ENCODE results near the gene SLC15A1. TPM values are rescaled to one million over a fixed set of nuclear protein-coding genes. Genes with fewer than 3 reads are reported as not detected.

SLC15A1 gene
- total RNA-seq, 1 experiment from 2014 or later = 1.9 TPM

GRCh38 chr13:98685146-98685545 lies 67.3 kb downstream of the SLC15A1 start:
- Mint-ChIP-seq H3K9me3 (no peaks in the 10 kb centered on the region; a peak in 1 of 5 replicates), H3K27ac (no peak overlapping the region), H3K4me3 (no peak overlapping the region), H3K4me1 (peaks cover 29 to 37% of the 10 kb centered on the region in 2 experiments), H3K36me3 (ENCODE audit: insufficient read depth in 1 of 3, low read depth in 3 of 3) (no peaks in the 10 kb centered on the region), H3K27me3 (ENCODE audit: low read depth) (no peaks in the 10 kb centered on the region; the same call in 1 of the 2 replicates)
- no peak overlapping the region for H3K18ac ChIP-seq (ENCODE audit: insufficient read length, low read depth, low read length)
- no peak overlapping the region for H2AK5ac ChIP-seq (ENCODE audit: insufficient read length, low read length)
- H2BK120ac ChIP-seq (ENCODE audit: low read depth, low read length, poor library complexity, severe bottlenecking) = no peak overlapping the region
- DNase-seq = no peak
- no peak overlapping the region for H3K23ac ChIP-seq (ENCODE audit: insufficient read length, low read depth, low read length)
- no peak overlapping the region for H4K91ac ChIP-seq (ENCODE audit: insufficient read length, low read depth, low read length)
- H3K56ac ChIP-seq (ENCODE audit: insufficient read length, low read depth, low read length) = no peak overlapping the region
- H3K79me2 ChIP-seq (ENCODE audit: insufficient read depth, low read length) = no peaks in the 10 kb centered on the region
- no peak overlapping the region for H3T11ph ChIP-seq (ENCODE audit: low read length)
- no peak overlapping the region for H4K5ac ChIP-seq (ENCODE audit: insufficient read length, low read depth, low read length)
- H2AFZ ChIP-seq (ENCODE audit: low read length) = no peak overlapping the region
- no peaks in the 10 kb centered on the region for H3K9me3 ChIP-seq (ENCODE audit: control insufficient read depth, low read depth, low read length)
- H2BK5ac ChIP-seq (ENCODE audit: insufficient read length, low read length) = no peak overlapping the region
- H3K27me3 ChIP-seq (ENCODE audit: insufficient read depth, low read length) = no peaks in the 10 kb centered on the region
- H3K4me1 ChIP-seq (ENCODE audit: insufficient read depth, low read length) = peaks cover 3% of the 10 kb centered on the region; the same call in 1 of the 2 replicates
- H4K8ac ChIP-seq (replicated peaks; ENCODE audit: insufficient read length, low read depth, low read length) = no peak overlapping the region
- no peak overlapping the region for H2BK20ac ChIP-seq (ENCODE audit: low read depth, low read length, poor library complexity, severe bottlenecking)
- no CpG with 5 or more reads among the region's 2 CpGs for WGBS (ENCODE audit: extremely low coverage, insufficient read length, low lambda C conversion rate)
- H4K20me1 ChIP-seq (ENCODE audit: control insufficient read depth, insufficient read depth, insufficient read length) = no peaks in the 10 kb centered on the region
- no peak overlapping the region for H3K27ac ChIP-seq (ENCODE audit: insufficient read length, low read depth, low read length)
- no peak overlapping the region for H3K14ac ChIP-seq (ENCODE audit: insufficient read depth, low read length)
- no peaks in the 10 kb centered on the region for H3K23me2 ChIP-seq (ENCODE audit: insufficient read length, low read depth, low read length, poor library complexity, severe bottlenecking)
- H3K4ac ChIP-seq (ENCODE audit: low read depth, low read length) = no peak overlapping the region
- H2BK15ac ChIP-seq (ENCODE audit: low read depth, low read length) = no peak overlapping the region
- H2BK12ac ChIP-seq (ENCODE audit: insufficient read length, low read depth, low read length) = no peak overlapping the region
- no peak overlapping the region for H3K9ac ChIP-seq (ENCODE audit: extremely low read depth, insufficient read length, low read length)
- no peak overlapping the region for H3K4me2 ChIP-seq (ENCODE audit: insufficient read depth, insufficient read length, low read length)
- no peak for TF ChIP-seq CTCF (conservative IDR thresholded peaks at IDR 0.05)
- no peaks in the 10 kb centered on the region for H3K79me1 ChIP-seq (ENCODE audit: insufficient read depth, low read depth, low read length, poor library complexity, severe bottlenecking)

Data from H9 (cell line).